ENCODE results near the gene KCNMA1. TPM values are rescaled to one million over a fixed set of nuclear protein-coding genes. Genes with fewer than 3 reads are reported as not detected.

KCNMA1 gene
- total RNA-seq, 1 donor from 2014 or later = 2.5 TPM

DNA sequence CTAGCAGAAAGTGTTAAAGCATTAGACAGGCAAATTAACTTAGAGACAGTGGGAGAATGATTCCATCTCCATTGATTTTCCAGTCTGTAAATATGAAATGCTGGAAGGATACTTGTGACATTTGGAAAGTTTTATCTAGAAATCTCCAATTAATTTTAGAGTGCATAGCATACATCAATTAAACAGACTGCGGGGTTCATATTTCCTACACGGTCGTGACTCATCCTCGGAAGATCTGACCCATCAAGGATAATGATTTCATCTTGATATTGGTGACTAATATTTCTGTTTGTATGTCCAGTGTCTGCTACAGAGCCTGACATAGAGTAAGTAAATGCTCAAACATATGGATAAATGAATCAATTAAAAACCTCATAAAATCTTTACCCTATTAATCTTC is 474.9 kb downstream of the KCNMA1 start:
- no peak for DNase-seq
- intact Hi-C loops (cut with micrococcal nuclease) = loop anchor here (10.0 kb wide), 1 partner anchor 552 kb away; no protein-coding TSS in a partner anchor
- ATAC-seq = no peak

DNA sequence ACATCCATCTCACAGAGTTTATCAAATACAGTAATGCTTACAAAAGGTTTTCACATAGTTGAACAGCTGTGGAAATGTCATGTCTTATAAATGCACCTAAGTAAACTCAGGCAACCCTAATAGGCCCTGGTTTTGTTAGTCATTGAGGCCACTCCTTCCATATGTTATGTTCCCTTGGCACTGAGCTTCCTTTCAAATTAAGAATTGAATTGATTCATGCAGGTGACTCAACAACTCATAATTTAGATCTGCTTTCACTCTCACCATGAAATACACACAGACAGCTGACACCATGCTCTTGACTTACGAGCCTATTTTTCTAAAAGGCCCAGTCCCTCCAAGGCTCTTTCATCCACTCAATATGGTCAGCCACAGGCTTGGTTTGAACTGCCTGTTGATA is 476.9 kb downstream of the KCNMA1 start:
- DNase-seq (no peak), ATAC-seq (no peak)
- intact Hi-C loops (cut with micrococcal nuclease) = loop anchor here (10.0 kb wide), 1 partner anchor 554 kb away; no protein-coding TSS in a partner anchor

DNA sequence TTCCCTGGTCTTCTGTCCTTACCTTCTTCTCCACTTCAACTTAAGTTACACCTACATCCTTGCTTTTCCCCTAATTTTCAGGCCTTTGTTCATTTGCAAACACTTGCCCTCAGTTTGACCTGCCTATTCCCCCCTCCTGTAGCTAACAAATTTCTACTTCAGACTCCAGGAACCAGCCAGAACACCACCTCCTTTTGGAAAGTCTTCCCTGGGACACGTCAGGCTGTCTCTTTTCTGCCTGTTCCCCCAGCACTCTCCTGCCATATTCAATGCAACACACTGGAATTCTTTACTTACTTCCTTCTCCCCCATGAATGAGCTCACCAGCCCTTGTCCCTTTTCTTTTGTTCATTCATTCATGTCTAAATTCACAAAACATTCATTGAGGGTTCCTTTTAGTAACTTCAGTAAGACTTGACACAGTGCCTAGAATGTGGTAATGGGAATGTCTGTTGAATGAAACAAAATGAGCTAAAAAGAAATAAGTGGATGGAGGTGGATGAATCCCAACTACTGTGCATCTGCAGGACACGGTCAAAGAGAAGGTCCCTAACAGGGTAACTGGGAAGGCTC is 478.0 kb downstream of the KCNMA1 start:
- DNase-seq = no peak
- ATAC-seq = no peak
- intact Hi-C loops (cut with micrococcal nuclease) = loop anchor here (10.0 kb wide), 1 partner anchor 555 kb away; no protein-coding TSS in a partner anchor

DNA sequence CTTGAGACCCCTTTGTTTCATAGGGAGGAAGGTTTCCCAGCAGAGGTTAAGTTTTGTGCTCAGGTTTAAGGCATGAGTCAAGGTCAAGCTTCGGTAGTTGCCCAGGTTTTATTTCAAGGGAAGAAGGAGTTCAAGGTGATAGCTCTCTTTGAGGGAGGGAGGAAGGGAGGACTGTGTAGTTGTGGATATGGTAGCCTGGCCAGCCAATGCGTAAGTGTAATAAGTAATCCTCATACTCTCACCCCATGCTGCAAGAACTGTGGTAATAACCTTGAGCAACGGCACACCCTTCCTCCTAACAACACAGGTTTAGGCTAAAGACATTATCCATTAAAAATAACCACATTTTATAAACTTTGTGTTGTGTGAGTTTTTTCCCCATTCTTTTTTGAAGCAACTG is 478.9 kb downstream of the KCNMA1 start:
- ATAC-seq (no peak), DNase-seq (no peak)
- intact Hi-C loops (cut with micrococcal nuclease) = no loop called here

DNA sequence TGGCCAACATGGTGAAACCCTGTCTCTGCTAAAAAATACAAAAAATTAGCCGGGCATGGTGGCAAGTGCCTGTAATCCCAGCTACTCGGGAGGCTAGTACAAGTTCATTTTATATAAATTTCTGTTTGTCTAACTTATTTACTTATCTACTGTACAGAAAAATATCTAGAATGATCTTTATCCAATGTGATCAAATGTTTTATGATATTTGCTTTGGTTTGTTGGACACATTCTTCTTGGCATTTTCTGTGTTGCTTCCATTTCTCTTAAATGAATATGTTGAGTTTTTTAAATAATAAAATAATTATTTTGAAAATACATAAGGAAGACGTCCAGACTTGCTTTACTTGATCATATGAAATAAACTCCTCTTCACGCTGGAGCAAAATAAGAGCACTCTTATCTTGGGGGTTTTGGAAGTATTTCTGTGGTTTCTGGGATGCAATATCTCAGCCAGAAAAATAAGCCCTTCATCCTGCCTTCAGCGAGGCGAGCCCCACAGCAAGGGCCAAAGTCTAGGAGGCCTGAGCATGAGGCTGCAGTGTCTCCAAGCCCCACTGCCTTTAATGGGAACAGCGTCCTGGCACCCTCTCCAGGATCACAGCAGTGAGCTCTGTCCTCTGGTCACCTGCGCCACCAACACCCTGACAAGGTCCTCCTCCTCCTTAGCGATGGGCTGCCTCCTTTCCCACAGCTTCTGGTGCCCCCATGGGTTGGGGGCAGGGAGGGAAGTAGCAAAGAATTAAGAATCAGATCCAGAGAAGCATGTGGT is 480.2 kb downstream of the KCNMA1 start:
- DNase-seq (no peak), ATAC-seq (no peak)
- intact Hi-C loops (cut with micrococcal nuclease) = no loop called here

DNA sequence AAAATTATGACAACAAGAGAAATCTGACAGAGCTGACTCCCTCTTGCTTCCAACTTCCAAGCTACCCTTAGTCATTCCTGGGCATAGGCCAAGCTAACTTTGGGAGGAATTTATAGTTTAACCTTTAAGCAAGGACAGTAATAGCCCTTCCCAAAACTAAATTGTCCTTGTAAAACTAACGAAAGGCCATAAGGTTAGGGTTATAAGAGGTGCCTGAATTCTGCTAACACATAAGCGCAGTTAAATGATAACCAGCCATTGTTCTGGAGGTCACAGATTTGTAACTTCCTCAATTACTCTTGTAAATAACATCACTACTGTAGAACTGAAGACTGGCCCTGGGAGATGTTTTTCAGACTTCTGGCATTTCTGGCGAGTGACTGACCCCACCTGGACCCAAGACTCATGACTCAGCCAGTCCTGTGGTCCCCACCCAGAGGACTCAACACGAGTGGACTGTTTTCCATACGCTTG is 481.2 kb downstream of the KCNMA1 start:
- DNase-seq (no peak), ATAC-seq (no peak)
- intact Hi-C loops (cut with micrococcal nuclease) = no loop called here

DNA sequence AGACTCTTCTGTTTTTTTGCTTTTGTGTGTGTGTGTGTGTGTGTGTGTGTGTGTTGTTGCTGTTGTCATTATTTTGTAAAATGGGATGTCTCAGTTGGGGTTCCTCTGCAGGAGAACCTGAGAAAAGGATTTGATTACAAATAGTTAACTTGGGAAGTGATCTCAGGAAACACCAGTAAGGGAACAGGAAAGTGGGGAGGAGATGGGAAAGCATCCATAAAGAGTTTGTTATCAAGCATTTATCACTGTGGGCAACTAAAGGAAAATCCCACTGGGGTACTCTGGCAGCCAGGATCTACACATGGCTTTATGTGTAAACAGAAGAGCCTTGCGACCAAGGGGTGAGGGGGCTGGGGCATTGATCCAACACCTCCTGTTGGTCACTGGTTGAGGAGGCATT is 485.4 kb downstream of the KCNMA1 start:
- ATAC-seq = no peak
- no peak for DNase-seq
- intact Hi-C loops (cut with micrococcal nuclease) = no loop called here

DNA sequence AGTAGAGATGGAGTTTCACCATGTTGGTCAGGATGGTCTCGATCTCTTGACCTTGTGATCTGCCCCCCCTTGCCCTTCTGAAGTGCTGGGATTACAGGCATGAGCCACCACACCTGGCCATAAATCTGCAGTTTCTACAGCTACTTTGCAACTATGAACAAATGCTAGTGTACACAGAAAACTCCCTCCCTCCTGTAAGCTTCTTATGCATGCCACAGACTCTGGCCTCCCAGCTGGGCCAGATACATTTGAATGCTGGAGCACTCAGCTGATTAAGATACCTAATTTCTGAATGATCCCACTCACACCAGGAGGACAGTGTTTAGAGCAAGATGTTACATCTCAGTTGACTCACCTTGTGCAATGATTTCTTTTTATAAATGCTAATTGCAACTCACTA is 486.2 kb downstream of the KCNMA1 start:
- no peak for DNase-seq
- no peak for ATAC-seq
- intact Hi-C loops (cut with micrococcal nuclease) = no loop called here

DNA sequence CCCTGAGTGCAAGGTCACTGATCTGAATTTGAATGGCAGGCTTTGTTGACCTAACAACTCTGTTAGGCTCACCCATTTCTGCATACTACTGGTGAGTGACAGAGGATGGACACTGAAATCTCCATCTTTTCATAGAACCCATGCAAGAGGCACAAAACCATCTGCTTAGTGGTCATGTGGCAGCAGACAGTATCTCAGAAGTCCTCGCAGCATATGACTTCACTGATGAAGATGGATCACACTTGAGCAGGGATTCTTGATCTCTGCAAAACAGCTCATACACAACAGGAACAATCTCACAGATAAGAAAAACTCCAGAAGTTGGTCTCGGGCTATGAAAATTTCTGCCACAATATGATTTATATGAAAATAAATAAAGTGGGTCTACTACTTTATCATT is 487.9 kb downstream of the KCNMA1 start:
- ATAC-seq (no peak), DNase-seq (no peak)
- intact Hi-C loops (cut with micrococcal nuclease) = no loop called here

DNA sequence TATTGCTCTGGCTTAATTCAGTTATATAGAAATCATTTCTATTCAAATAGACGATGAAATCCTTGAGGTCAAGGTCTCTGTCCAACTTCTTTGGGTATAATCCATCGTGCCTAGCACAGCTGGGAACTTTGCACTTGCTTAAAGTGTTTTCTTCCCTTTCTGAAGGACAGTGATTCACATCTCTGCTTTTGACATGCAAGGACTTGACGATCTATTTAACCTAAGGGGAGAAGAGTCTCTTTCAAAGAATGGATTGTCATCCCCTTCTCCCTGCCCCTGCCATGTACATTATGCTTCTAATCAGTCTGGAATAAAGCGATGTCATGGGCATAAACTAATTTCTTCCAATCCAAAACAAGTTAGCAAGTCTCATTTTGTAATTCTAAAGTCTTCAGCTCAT is 488.6 kb downstream of the KCNMA1 start:
- DNase-seq (no peak), ATAC-seq (no peak)
- intact Hi-C loops (cut with micrococcal nuclease) = no loop called here

DNA sequence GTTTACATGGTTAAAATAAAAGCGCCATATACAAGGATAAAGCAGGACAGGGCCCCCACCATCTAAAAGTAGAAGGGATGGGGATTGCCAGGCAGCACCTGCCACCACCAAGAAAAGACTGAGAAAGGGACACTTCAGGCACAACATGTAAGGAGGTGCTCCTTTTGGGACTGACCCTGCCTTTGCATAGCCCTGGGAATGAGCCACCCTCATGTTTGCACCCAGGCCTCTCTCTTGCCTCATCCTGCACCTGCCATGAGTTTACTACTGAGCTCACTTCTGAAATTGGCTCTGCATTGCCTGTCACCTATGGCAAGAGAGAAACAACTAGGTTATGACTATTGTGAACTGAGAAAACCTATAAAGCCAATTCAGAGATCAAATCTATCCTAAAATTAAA is 489.7 kb downstream of the KCNMA1 start:
- ATAC-seq (no peak), DNase-seq (no peak)
- intact Hi-C loops (cut with micrococcal nuclease) = no loop called here

DNA sequence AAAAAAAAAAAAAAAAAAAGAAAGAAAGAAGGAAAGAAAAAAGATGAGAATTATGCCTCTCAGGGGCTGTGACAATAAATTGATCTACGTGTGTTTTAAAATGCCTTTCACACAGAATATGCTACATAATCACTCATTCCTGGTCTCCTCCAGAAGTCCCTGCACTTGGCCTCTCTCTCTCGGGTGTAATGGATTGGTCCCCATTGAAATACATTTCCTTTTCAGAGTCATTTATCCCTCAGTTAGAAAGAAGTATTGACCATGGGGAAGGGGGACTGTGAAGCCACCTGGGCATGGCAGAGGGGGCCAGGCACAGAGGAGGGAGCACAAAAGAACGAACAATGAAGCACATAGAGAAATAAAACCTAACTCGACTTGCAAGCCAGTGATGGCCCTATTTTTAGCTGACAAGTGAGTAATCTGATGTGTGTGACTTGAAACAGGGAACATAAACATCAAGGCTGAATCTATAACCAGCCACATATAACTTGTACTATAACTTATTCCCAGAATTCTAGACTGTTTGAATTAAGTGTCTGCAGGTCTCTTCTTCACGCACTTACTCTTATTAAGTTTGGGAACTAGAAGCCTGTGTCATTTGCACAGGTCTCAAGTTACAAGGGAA is 490.8 kb downstream of the KCNMA1 start:
- intact Hi-C loops (cut with micrococcal nuclease) = no loop called here
- no peak for DNase-seq
- ATAC-seq = no peak

DNA sequence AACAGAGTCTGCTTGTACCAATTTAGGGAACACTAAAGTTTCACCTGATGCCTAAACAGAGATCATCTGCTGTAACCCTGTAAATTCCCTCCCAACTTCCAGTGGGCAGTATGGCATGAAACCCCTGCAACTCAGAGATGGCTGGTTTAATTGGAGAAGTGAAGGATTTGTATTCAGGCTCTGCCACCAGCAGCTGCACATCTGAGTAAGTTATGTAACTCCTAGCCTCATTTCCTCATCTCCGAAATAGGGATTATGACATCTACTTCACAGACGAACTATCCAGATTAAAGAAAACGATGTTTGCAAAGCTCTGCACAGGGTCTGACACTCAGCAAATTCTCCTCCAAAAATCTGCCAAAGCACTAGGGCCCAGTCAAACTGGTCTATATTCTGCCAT is 493.0 kb downstream of the KCNMA1 start:
- intact Hi-C loops (cut with micrococcal nuclease) = no loop called here
- DNase-seq (no peak), ATAC-seq (no peak)

DNA sequence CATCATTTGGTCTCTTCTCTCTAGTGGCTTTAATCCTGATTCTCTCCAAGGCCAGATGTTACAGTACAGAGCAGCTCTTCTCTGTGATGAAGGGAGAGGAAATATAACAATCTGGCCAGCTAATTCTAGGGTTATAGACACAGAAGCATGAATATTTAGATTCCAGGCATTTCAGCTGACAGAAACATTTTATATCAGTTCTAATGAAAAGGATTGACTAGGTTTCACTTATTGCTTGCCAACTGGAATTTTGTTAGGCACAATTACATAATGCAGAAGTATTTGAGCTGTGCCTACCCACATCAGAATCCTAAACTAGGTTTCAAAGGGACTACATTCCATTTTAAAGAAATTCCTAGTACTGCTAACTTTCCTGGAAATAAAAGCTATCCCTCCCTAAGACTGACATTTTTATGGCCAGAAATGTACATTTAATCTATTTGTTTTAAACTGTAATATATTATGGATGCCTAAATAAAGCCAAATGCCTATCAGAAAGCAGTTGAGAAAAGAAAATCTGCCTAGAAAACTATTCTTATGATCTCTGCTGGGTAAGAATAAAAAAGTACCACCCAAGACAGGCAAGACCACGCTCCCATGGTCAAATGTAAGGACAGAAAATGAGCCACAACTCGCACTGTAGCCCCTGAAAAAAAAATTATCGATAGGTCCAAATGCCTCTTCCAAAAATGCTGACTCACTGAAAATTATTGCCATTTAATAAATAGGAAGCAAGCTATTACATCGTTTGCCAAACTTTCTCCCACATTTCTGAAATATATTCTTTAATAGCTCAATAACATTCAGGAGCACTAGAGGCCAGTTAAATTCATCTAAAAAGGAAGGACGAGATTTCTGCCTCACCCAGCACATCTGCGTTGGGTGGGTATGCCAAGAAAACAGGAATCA is 498.1 kb downstream of the KCNMA1 start:
- ATAC-seq (no peak), DNase-seq (no peak)
- intact Hi-C loops (cut with micrococcal nuclease) = no loop called here

DNA sequence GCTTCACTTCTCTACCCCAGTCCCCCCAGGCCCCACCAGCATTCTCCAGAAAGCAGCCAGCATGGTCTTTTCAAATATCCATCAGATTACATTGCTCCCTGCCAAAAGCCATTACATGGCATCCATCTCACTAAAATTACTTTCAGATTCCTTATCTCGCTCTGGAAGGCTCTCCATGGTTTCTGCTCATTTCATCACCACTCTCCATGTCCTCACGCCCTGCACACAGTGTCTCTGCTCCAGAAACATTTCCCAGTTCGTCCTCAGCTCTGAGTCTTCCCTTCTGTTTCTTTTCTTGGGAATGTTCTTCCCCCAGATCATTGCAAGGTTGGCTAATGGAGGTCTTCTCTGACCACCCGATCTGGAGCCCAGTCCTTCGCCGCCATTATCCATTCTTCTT is 499.1 kb downstream of the KCNMA1 start:
- DNase-seq (no peak), ATAC-seq (no peak)
- intact Hi-C loops (cut with micrococcal nuclease) = no loop called here

DNA sequence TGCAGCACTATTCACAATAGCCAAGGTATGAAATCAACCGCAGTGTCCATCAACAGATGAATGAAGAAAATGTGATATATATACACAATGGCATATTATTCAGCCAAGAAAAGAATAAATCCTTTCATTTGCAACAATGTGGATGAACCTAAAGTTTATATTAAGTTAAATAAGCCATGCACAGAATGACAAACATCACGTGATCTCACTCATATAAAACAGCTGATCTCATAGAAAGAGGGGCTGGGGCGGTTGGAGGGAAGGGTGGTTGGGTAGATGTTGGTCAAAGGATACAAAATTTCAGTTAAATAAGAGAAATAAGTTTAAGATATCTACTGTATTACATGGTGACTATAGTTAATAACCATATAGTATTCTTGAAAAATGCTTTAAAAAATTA is 502.1 kb downstream of the KCNMA1 start:
- intact Hi-C loops (cut with micrococcal nuclease) = no loop called here
- ATAC-seq (no peak), DNase-seq (no peak)

DNA sequence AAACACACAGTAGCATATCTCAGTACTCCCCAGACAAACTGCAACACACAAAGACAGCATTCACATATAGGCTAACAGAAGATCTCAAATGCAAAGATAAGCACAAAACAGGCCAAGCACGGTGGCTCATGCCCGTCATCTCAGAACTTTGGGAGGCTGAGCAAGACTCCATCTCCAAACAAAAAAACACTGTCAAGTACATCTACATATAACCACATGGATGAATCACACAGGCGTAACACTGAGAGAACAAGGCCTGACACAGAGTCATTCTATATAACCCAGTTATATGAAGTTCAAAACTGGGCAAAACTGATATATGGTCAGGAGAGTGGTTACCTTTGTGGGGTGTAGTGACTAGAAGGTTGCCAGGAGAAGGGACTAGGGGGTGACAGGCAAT is 506.4 kb downstream of the KCNMA1 start:
- DNase-seq = no peak
- intact Hi-C loops (cut with micrococcal nuclease) = no loop called here
- no peak for ATAC-seq

DNA sequence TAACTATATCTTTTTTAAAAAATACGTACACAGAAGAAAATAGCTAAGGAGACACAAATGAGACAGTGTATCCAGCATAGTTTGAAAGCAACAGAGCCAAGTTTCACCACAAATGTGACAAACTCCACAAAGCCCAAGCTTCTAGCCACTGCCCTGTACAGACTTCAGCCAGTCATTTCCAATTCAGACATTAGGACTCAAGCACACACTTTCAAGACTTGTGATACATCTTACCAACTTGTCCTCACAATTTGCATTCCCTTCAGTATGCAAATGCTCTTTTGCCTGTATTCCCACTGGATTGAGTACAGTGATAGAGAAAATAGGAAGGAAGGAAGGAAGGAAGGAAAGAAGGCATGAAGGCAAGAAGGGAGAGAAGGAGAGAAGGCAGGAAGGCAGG is 510.4 kb downstream of the KCNMA1 start:
- DNase-seq (no peak), ATAC-seq (no peak)
- intact Hi-C loops (cut with micrococcal nuclease) = no loop called here

DNA sequence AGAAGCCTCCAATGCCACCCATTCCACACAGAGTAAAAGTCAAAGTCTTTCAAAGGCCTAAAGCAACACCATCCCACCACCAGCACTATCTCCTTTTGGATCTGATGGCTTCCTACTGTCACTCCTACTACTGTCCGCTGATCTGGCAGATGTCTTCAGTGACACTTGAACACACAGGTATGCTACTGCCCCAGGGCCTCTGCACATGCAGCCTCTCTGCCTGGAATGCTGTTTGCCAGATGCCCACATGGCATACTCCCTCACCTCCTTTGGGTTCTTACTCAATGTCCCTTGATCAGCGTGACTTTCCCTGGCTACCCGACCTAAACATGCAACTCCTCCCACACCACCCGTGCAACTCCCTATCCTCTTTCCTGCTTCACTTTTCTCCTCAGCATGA is 512.4 kb downstream of the KCNMA1 start:
- DNase-seq (no peak), ATAC-seq (no peak)
- intact Hi-C loops (cut with micrococcal nuclease) = no loop called here

DNA sequence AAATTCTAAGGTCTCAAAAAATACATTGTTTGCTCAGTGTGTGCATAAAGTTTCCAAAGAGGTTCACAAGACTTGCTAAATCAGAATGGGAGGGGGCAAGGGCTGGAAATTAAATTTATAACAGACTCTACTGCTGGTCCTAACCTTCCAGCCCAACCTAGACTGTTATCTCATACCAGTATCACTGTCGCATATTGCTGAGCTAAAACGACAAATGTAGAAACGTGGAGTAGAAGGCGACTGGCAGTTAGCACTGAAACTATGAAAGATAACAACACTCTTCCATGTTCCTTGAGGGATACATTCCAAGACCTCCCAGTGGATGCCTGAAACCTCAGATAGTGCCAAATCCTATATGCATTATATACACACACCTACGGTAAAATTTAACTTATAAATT is 514.3 kb downstream of the KCNMA1 start:
- ATAC-seq (no peak), DNase-seq (no peak)
- intact Hi-C loops (cut with micrococcal nuclease) = no loop called here
